Neural progenitor cell (in vitro differentiated cells): ENCODE measurements around the gene STK32B. TPM values are rescaled to one million over a fixed set of nuclear protein-coding genes. Genes with fewer than 3 reads are reported as not detected.
"Not testable (repeated sequence)": the region's sequence is repeated elsewhere in the genome, so short reads cannot be mapped to it uniquely, and the experiment has no call there.

Experiments
- DNase-seq: peaks from one replicate; pipeline ENCODE4 v3.0.0-alpha.2; 2016; ENCODE audit warnings: low spot score
- H2AFZ ChIP-seq: fragments of 200-600 bp; sonication (generic); replicated peaks from 2 replicates; pipeline ENCODE4 v1.6.1; 2016; ENCODE audit warnings: antibody characterized with exemption
- H3F3A ChIP-seq: fragments of 200-600 bp; sonication (generic); 2 replicates; pipeline ENCODE4 v1.6.1; 2016; ENCODE audit warnings: antibody characterized with exemption, low read depth
- H3K27ac ChIP-seq: fragments of 200-600 bp; sonication (generic); 2 replicates; pipeline ENCODE4 v1.5.1; 2016; ENCODE audit warnings: mild to moderate bottlenecking
- H3K27me3 ChIP-seq: fragments of 200-600 bp; sonication (generic); 2 replicates; pipeline ENCODE4 v1.6.1; 2016; ENCODE audit warnings: mild to moderate bottlenecking, moderate library complexity
- H3K36me3 ChIP-seq: fragments of 200-600 bp; sonication (generic); 2 replicates; pipeline ENCODE4 v1.5.1; 2016
- H3K4me1 ChIP-seq: fragments of 200-600 bp; sonication (generic); 2 replicates; pipeline ENCODE4 v1.6.1; 2016; ENCODE audit warnings: mixed run types
- H3K4me2 ChIP-seq: fragments of 200-600 bp; sonication (generic); 2 replicates; pipeline ENCODE4 v1.6.1; 2016
- H3K4me3 ChIP-seq: fragments of 200-600 bp; sonication (generic); 2 replicates; pipeline ENCODE4 v1.5.1; 2016
- H3K79me2 ChIP-seq: fragments of 200-600 bp; sonication (generic); 2 replicates; pipeline ENCODE4 v1.6.1; 2016; ENCODE audit warnings: low read depth
- H3K9ac ChIP-seq: fragments of 200-600 bp; sonication (generic); 2 replicates; pipeline ENCODE4 v1.6.1; 2016
- H3K9me3 ChIP-seq: fragments of 200-600 bp; sonication (generic); 2 replicates; pipeline ENCODE4 v1.5.1; 2016; ENCODE audit warnings: low read depth
- H4K20me1 ChIP-seq: fragments of 200-600 bp; sonication (generic); 2 replicates; pipeline ENCODE4 v1.6.1; 2016; ENCODE audit warnings: low read depth
- H3K27ac Mint-ChIP-seq: 3 replicates; pipeline ENCODE4 v1.8.0; 2021; ENCODE audit warnings: mixed read lengths
- H3K27me3 Mint-ChIP-seq: 2 replicates; pipeline ENCODE4 v1.8.0; 2022; ENCODE audit warnings: low read depth, mild to moderate bottlenecking, inconsistent platforms, moderate library complexity, mixed read lengths; ENCODE audit not compliant: insufficient read depth
- H3K36me3 Mint-ChIP-seq: 3 replicates; pipeline ENCODE4 v1.8.0; 2021; ENCODE audit warnings: mixed read lengths
- H3K4me1 Mint-ChIP-seq: 3 replicates; pipeline ENCODE4 v1.8.0; 2021; ENCODE audit warnings: mixed read lengths
- H3K4me3 Mint-ChIP-seq: 3 replicates; pipeline ENCODE4 v1.8.0; 2021; ENCODE audit warnings: mild to moderate bottlenecking, moderate library complexity, mixed read lengths
- H3K9me3 Mint-ChIP-seq: 3 replicates; pipeline ENCODE4 v1.8.0; 2020; ENCODE audit warnings: mixed read lengths
- EZH2 ChIP-seq: fragments of 200-600 bp; sonication (generic); IDR thresholded peaks from 2 replicates; pipeline ENCODE4 v1.6.1; 2017; ENCODE audit warnings: antibody characterized with exemption, mild to moderate bottlenecking, moderate library complexity
- EZH2phosphoT487 ChIP-seq: fragments of 200-600 bp; sonication (generic); IDR thresholded peaks from 2 replicates; pipeline ENCODE4 v1.6.1; 2017; ENCODE audit warnings: antibody characterized with exemption
- total RNA-seq: library from RNA; depleted of rRNA; stranded (reverse); fragments of >200 nt; gene quantifications from 2 replicates; pipeline ENCODE4 v1.2.3, GENCODE V29; 2015; ENCODE audit warnings: low replicate concordance
- TF ChIP-seq, protein P1 (sequence below): fragments of 200-600 bp; sonication (generic); IDR thresholded peaks from 2 replicates; pipeline ENCODE4 v1.5.1; 2017; ENCODE audit warnings: antibody characterized with exemption, mild to moderate bottlenecking

STK32B gene
- total RNA-seq, 1 donor from 2014 or later, result 2.5 TPM

DNA sequence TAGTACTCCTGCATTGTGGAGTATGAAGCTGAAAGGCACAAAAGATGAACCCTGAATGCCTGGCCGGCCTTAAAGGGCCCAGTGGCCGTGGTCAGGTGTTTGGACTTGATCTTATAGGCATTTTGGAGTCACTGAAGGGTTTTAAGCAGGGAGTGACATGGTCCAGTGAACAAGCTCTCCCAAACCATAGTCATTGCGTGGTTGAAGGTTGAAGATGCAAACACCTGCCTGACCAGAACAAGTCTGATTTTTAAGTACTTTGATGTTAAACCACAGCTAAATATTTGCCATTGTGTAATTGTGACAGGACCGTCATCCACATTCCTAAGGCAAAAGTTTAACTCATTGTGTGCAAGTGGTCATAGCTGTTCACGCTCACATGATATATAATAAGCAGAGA lies 3.3 kb downstream of the STK32B start:
- H3K9ac ChIP-seq, result no peak overlapping the region
- H4K20me1 ChIP-seq, result no peaks in the 10 kb centered on the region
- no peaks in the 10 kb centered on the region for H3K79me2 ChIP-seq
- peaks cover 4% of the 10 kb centered on the region for H3K4me1 ChIP-seq
- DNase-seq, result no peak
- H3K4me1 Mint-ChIP-seq, result peaks cover 12% of the 10 kb centered on the region
- no peak overlapping the region for H3K4me2 ChIP-seq
- no peak overlapping the region for H3K27ac Mint-ChIP-seq
- H3K36me3 Mint-ChIP-seq, result no peaks in the 10 kb centered on the region
- no peak overlapping the region for H3K4me3 Mint-ChIP-seq
- peaks cover 14% of the 10 kb centered on the region for H3K27me3 Mint-ChIP-seq
- H3K27ac ChIP-seq, result no peak overlapping the region
- peaks cover 13% of the 10 kb centered on the region for H3F3A ChIP-seq
- H3K27me3 ChIP-seq, result peaks cover 49% of the 10 kb centered on the region
- no peak overlapping the region for H3K4me3 ChIP-seq
- H3K9me3 Mint-ChIP-seq, result peaks cover under 1% of the 10 kb centered on the region
- H2AFZ ChIP-seq, result no peak overlapping the region
- H3K9me3 ChIP-seq, result no peaks in the 10 kb centered on the region
- TF ChIP-seq EZH2phosphoT487 (no peak), EZH2 (no peak)
- TF ChIP-seq, protein P1, sequence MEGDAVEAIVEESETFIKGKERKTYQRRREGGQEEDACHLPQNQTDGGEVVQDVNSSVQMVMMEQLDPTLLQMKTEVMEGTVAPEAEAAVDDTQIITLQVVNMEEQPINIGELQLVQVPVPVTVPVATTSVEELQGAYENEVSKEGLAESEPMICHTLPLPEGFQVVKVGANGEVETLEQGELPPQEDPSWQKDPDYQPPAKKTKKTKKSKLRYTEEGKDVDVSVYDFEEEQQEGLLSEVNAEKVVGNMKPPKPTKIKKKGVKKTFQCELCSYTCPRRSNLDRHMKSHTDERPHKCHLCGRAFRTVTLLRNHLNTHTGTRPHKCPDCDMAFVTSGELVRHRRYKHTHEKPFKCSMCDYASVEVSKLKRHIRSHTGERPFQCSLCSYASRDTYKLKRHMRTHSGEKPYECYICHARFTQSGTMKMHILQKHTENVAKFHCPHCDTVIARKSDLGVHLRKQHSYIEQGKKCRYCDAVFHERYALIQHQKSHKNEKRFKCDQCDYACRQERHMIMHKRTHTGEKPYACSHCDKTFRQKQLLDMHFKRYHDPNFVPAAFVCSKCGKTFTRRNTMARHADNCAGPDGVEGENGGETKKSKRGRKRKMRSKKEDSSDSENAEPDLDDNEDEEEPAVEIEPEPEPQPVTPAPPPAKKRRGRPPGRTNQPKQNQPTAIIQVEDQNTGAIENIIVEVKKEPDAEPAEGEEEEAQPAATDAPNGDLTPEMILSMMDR, result no peak
- H3K36me3 ChIP-seq, result no peaks in the 10 kb centered on the region

DNA sequence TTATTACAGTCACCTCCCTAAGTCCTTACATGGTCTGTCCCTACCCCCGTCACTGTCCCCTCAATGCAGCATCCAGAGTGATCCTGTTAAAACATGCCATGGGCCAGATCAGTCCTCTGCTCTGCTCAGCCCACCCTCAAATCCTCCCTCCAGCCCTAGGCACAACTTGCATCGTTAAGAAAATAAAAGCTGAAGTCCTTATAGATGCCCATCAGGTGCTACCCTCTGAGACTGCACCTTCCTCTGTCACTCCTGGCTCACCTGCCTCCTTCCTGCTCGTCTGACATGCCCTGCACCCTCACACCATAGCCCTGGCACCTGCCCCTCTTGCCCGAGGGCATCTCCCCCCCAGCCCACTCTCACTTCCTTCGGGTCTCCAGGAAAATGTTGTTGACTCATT lies 4.1 kb downstream of the STK32B start:
- DNase-seq, result no peak
- peaks cover 9% of the 10 kb centered on the region for H3K4me1 Mint-ChIP-seq
- Histone ChIP-seq H3K9me3 (no peaks in the 10 kb centered on the region), H4K20me1 (no peaks in the 10 kb centered on the region), H3K4me1 (peaks cover 4% of the 10 kb centered on the region), H2AFZ (no peak overlapping the region), H3K27ac (no peak overlapping the region), H3K79me2 (no peaks in the 10 kb centered on the region), H3F3A (peaks cover 13% of the 10 kb centered on the region), H3K27me3 (peaks cover 44% of the 10 kb centered on the region), H3K4me2 (no peak overlapping the region), H3K4me3 (no peak overlapping the region), H3K36me3 (no peaks in the 10 kb centered on the region), H3K9ac (no peak overlapping the region)
- H3K36me3 Mint-ChIP-seq, result no peaks in the 10 kb centered on the region
- TF ChIP-seq, protein P1, result no peak
- TF ChIP-seq EZH2 (no peak), EZH2phosphoT487 (no peak)
- no peak overlapping the region for H3K4me3 Mint-ChIP-seq
- H3K9me3 Mint-ChIP-seq, result peaks cover 3% of the 10 kb centered on the region
- no peak overlapping the region for H3K27ac Mint-ChIP-seq
- peaks cover 14% of the 10 kb centered on the region for H3K27me3 Mint-ChIP-seq

DNA sequence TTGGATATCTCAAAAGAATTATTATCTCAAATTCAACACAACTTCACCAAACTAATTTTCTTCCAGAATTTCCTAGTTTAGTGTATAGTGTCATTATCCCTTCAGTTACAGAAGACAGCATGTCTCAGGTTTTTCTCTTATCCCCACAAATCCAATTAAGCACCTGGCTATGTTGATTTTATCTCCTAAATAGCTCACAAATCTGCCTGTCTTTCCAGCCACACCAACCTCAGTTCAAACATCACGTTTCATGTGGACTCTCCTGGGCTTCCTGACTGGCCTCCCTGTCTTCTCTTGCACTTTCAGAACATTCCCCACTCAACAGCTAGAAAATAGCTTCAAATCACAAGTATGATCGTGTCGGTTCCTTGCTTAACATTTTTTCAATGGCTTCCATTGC lies 14.8 kb downstream of the STK32B start:
- no peak for TF ChIP-seq EZH2
- no peak for TF ChIP-seq EZH2phosphoT487
- TF ChIP-seq, protein P1, result no peak
- Histone ChIP-seq H3K79me2 (no peaks in the 10 kb centered on the region), H3K27me3 (no peaks in the 10 kb centered on the region), H3K4me3 (no peak overlapping the region), H3K4me1 (no peaks in the 10 kb centered on the region), H3K9me3 (no peaks in the 10 kb centered on the region), H3K9ac (no peak overlapping the region), H2AFZ (no peak overlapping the region), H3K27ac (no peak overlapping the region), H4K20me1 (no peaks in the 10 kb centered on the region), H3K4me2 (no peak overlapping the region), H3F3A (no peaks in the 10 kb centered on the region), H3K36me3 (no peaks in the 10 kb centered on the region)
- H3K9me3 Mint-ChIP-seq, result peaks cover 6% of the 10 kb centered on the region
- H3K27ac Mint-ChIP-seq, result no peak overlapping the region
- H3K4me3 Mint-ChIP-seq, result no peak overlapping the region
- no peaks in the 10 kb centered on the region for H3K27me3 Mint-ChIP-seq
- no peak for DNase-seq
- H3K36me3 Mint-ChIP-seq, result no peaks in the 10 kb centered on the region
- peaks cover 3% of the 10 kb centered on the region for H3K4me1 Mint-ChIP-seq

DNA sequence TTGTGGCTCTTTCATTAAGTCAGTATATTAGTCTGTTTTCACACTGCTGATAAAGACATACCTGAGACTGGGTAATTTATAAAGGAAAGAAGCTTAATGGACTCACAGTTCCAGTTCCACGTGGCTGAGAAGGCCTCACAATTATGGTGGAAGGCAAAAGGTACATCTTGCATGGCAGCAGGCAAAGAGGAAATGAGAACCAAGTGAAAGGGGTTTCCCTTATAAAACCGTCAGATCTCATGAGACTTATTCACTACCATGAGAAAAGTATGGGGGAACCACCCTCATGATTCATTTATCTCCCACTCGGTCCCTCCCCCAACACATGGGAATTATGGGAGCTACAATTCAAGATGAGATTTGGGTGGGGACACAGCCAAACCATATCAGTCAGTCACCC lies 15.7 kb downstream of the STK32B start:
- H3F3A ChIP-seq, H3K9me3 ChIP-seq, H3K4me2 ChIP-seq, H3K9ac ChIP-seq, H3K4me3 ChIP-seq, H4K20me1 ChIP-seq, H3K27me3 Mint-ChIP-seq, H3K4me3 Mint-ChIP-seq, H3K27ac Mint-ChIP-seq, H3K36me3 Mint-ChIP-seq, H3K27me3 ChIP-seq, DNase-seq, H2AFZ ChIP-seq, H3K4me1 ChIP-seq, H3K36me3 ChIP-seq, H3K9me3 Mint-ChIP-seq, H3K79me2 ChIP-seq, H3K4me1 Mint-ChIP-seq, H3K27ac ChIP-seq: not testable (repeated sequence)
